Type B pancreatic cell (in vitro differentiated cells): ENCODE data around the gene HPSE2. TPM values are rescaled to one million over a fixed set of nuclear protein-coding genes. Genes with fewer than 3 reads are reported as not detected.

ENCODE experiments used
- DNase-seq: peaks from one replicate; pipeline ENCODE4 v3.0.0; 2021; ENCODE audit warnings: mixed read lengths; ENCODE audit not compliant: unreplicated experiment; ENCODE audit errors: extremely low spot score
- H3K27ac Mint-ChIP-seq: 2 replicates; pipeline ENCODE4 v1.8.0; 2021; ENCODE audit warnings: mild to moderate bottlenecking, mixed read lengths
- H3K27me3 Mint-ChIP-seq: 2 replicates; pipeline ENCODE4 v1.8.0; 2021; ENCODE audit warnings: mixed read lengths
- H3K36me3 Mint-ChIP-seq: 2 replicates; pipeline ENCODE4 v1.8.0; 2021; ENCODE audit warnings: mixed read lengths
- H3K4me1 Mint-ChIP-seq: one replicate; pipeline ENCODE4 v1.8.0; 2021; ENCODE audit warnings: mixed read lengths; ENCODE audit not compliant: unreplicated experiment
- H3K4me3 Mint-ChIP-seq: 2 replicates; pipeline ENCODE4 v1.8.0; 2021; ENCODE audit warnings: mild to moderate bottlenecking, mixed read lengths
- H3K9me3 Mint-ChIP-seq: 2 replicates; pipeline ENCODE4 v1.8.0; 2021; ENCODE audit warnings: mixed read lengths
- CTCF ChIP-seq: fragments of 200-600 bp; sonication (generic); conservative IDR thresholded peaks from 2 replicates; pipeline ENCODE4 v1.5.0; 2021; ENCODE audit warnings: antibody characterized with exemption, mild to moderate bottlenecking
- total RNA-seq: library from RNA; stranded (reverse); gene quantifications from 2 replicates; pipeline ENCODE4 v1.2.1, GENCODE V29; 2021; ENCODE audit warnings: low replicate concordance

HPSE2 gene
- total RNA-seq, 1 donor from 2014 or later: 19.8 TPM

- peaks cover 4% of the 10 kb centered on the region for H3K4me1 Mint-ChIP-seq
- no peak overlapping the region for H3K4me3 Mint-ChIP-seq
- H3K27me3 Mint-ChIP-seq: peaks cover 11% of the 10 kb centered on the region
- H3K27ac Mint-ChIP-seq: no peak overlapping the region
- DNase-seq: no peak
- H3K36me3 Mint-ChIP-seq: no peaks in the 10 kb centered on the region
- TF ChIP-seq CTCF: no peak
- no peaks in the 10 kb centered on the region for H3K9me3 Mint-ChIP-seq
Observed at GRCh38 chr10:98533746-98534445, 701.8 kb downstream of the HPSE2 start.

GRCh38 chr10:98533241-98533640 is 702.4 kb downstream of the HPSE2 start:
- Mint-ChIP-seq H3K4me1 (no peaks in the 10 kb centered on the region), H3K27ac (no peak overlapping the region), H3K36me3 (no peaks in the 10 kb centered on the region), H3K4me3 (no peak overlapping the region), H3K27me3 (peaks cover 14% of the 10 kb centered on the region), H3K9me3 (no peaks in the 10 kb centered on the region)
- TF ChIP-seq CTCF: no peak
- DNase-seq: no peak

- Mint-ChIP-seq H3K36me3 (no peaks in the 10 kb centered on the region), H3K9me3 (no peaks in the 10 kb centered on the region), H3K27me3 (peaks cover 11% of the 10 kb centered on the region), H3K27ac (no peak overlapping the region), H3K4me3 (no peak overlapping the region), H3K4me1 (peaks cover 3% of the 10 kb centered on the region)
- no peak for TF ChIP-seq CTCF
- no peak for DNase-seq
Observed at GRCh38 chr10:98528805-98529183, 706.9 kb downstream of the HPSE2 start.

- no peak for TF ChIP-seq CTCF
- DNase-seq: no peak
- Mint-ChIP-seq H3K36me3 (no peaks in the 10 kb centered on the region), H3K27ac (no peak overlapping the region), H3K4me1 (peaks cover 3% of the 10 kb centered on the region), H3K9me3 (no peaks in the 10 kb centered on the region), H3K4me3 (no peak overlapping the region), H3K27me3 (peaks cover 11% of the 10 kb centered on the region)
Observed at GRCh38 chr10:98528166-98528804, 707.4 kb downstream of the HPSE2 start.

- DNase-seq: no peak
- H3K4me3 Mint-ChIP-seq: no peak overlapping the region
- peaks cover 10% of the 10 kb centered on the region for H3K27me3 Mint-ChIP-seq
- no peak for TF ChIP-seq CTCF
- no peaks in the 10 kb centered on the region for H3K36me3 Mint-ChIP-seq
- H3K4me1 Mint-ChIP-seq: peaks cover 3% of the 10 kb centered on the region
- no peak overlapping the region for H3K27ac Mint-ChIP-seq
- H3K9me3 Mint-ChIP-seq: no peaks in the 10 kb centered on the region
Observed at GRCh38 chr10:98525969-98526368, 709.7 kb downstream of the HPSE2 start.
